Measurements from ENCODE around the gene UBXN11. TPM values are rescaled to one million over a fixed set of nuclear protein-coding genes. Genes with fewer than 3 reads are reported as not detected.

The UBXN11 gene
- total and polyA plus RNA-seq, 2 of the 13 experiments (the other 11 are each of a cell fraction or from before 2014, with no cell fraction given), result 9.3 to 10.4 TPM

- TF ChIP-seq ZNF318 (CRISPR knock-in tag; IDR thresholded peaks at IDR 0.05), result no peak
- TF ChIP-seq ZNF740 (CRISPR knock-in tag; IDR thresholded peaks at IDR 0.05), result no peak
- TF ChIP-seq ZNF431 (CRISPR knock-in tag; IDR thresholded peaks at IDR 0.05; ENCODE audit: borderline replicate concordance, low read depth), result 0 out of 2 replicates have a peak, but pooled peaks have one; percentile 13
- no peak for TF ChIP-seq KDM3A (CRISPR knock-in tag; IDR thresholded peaks at IDR 0.05; ENCODE audit: low read depth)
- TF ChIP-seq ZNF777 (CRISPR knock-in tag; IDR thresholded peaks at IDR 0.05), result no peak
- TF ChIP-seq NFKB2 (CRISPR knock-in tag; IDR thresholded peaks at IDR 0.05; ENCODE audit: borderline replicate concordance), result 0 out of 2 replicates have a peak, but pooled peaks have one; percentile 10
- TF ChIP-seq ZXDC (CRISPR knock-in tag; IDR thresholded peaks at IDR 0.05), result no peak
- TF ChIP-seq KDM6A (CRISPR knock-in tag; IDR thresholded peaks at IDR 0.05; ENCODE audit: low read depth), result no peak
- peak; percentile 43 for TF ChIP-seq HNRNPK (IDR thresholded peaks at IDR 0.05; ENCODE audit: low read depth, low read length, poor library complexity, severe bottlenecking)
- peak; percentile 58 for TF ChIP-seq ZNF629 (CRISPR knock-in tag; conservative IDR thresholded peaks at IDR 0.05)
- TF ChIP-seq RXRB (CRISPR knock-in tag; IDR thresholded peaks at IDR 0.05; ENCODE audit: borderline replicate concordance), result no peak
- TF ChIP-seq ZNF790 (CRISPR knock-in tag; IDR thresholded peaks at IDR 0.05; ENCODE audit: borderline replicate concordance), result no peak
- no peak for TF ChIP-seq ZNF747 (CRISPR knock-in tag; IDR thresholded peaks at IDR 0.05; ENCODE audit: borderline replicate concordance)
- TF ChIP-seq ZFP41 (CRISPR knock-in tag; IDR thresholded peaks at IDR 0.05; ENCODE audit: borderline replicate concordance), result peak; percentile 18; the same call in 1 of the 2 replicates
- no peak for TF ChIP-seq BORCS8-MEF2B (CRISPR knock-in tag; IDR thresholded peaks at IDR 0.05)
- TF ChIP-seq ZNF430 (CRISPR knock-in tag; IDR thresholded peaks at IDR 0.05), result no peak
- TF ChIP-seq HOXA7 (CRISPR knock-in tag; IDR thresholded peaks at IDR 0.05), result no peak
- TF ChIP-seq ZNF136 (CRISPR knock-in tag; IDR thresholded peaks at IDR 0.05; ENCODE audit: low read depth), result no peak
Observed at GRCh38 chr1:26280333-26281042, 25.9 kb downstream of the UBXN11 start (continued).
